ENCODE measurements around the gene SMIM38. TPM values are rescaled to one million over a fixed set of nuclear protein-coding genes. Genes with fewer than 3 reads are reported as not detected.

The SMIM38 gene
- total and polyA plus RNA-seq, 2 of the 4 experiments (the other 2 are of a cell fraction) = under 0.01 to 0.05 TPM

DNA sequence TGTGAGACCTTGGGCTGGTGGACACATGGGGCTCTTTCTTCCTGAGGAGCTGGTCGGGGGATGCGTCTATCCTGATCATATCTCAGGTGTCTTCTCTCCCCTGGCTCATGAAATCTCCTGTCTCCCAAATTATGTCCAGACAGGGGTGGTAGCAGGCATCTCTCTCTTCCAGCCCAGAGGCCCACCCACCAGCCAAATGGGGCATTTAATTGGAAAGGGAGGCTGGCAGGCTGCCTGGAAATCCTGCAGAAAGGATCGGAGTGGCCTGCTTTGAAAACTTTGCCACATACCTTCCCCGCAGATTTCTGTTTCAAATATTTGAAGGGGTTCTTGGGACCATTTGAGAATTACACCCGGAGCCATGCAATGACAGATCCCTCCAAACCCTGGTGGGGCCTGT, 37.4 kb downstream of the SMIM38 start:
- H3K9me3 ChIP-seq (ENCODE audit: control insufficient read depth, insufficient read depth, low read length) = peaks cover 3% of the 10 kb centered on the region; the same call in 1 of the 2 replicates
- H3K4me3 ChIP-seq (ENCODE audit: insufficient read depth, low read depth, low read length) = no peak overlapping the region
- no peak overlapping the region for H2AK5ac ChIP-seq (ENCODE audit: low read depth, low read length)
- no peaks in the 10 kb centered on the region for H4K20me1 ChIP-seq (ENCODE audit: insufficient read depth, low read length)
- no peak overlapping the region for H3K14ac ChIP-seq (replicated peaks; ENCODE audit: low read depth, low read length)
- no peak overlapping the region for H2BK15ac ChIP-seq (ENCODE audit: low read depth, low read length)
- H3K18ac ChIP-seq (ENCODE audit: low read depth, low read length) = no peak overlapping the region
- no peak overlapping the region for H3K23ac ChIP-seq (ENCODE audit: low read depth, low read length)
- H3K36me3 ChIP-seq (ENCODE audit: control insufficient read depth, insufficient read depth, low read length) = no peaks in the 10 kb centered on the region
- no peak overlapping the region for H2AK9ac ChIP-seq (replicated peaks; ENCODE audit: low read depth, low read length, poor library complexity)
- no peaks in the 10 kb centered on the region for H3K9me1 ChIP-seq (ENCODE audit: insufficient read depth, low read length)
- H3K27ac ChIP-seq (ENCODE audit: insufficient read depth, low read length) = no peak overlapping the region
- H3K4me1 ChIP-seq (ENCODE audit: control insufficient read depth, insufficient read depth, low read length) = 0 out of 2 replicates have a peak, but pooled peaks cover 2% of the 10 kb centered on the region
- H3K56ac ChIP-seq (ENCODE audit: extremely low read depth, insufficient read depth, low read length) = no peak overlapping the region
- in situ Hi-C loops (cut with MboI; ENCODE audit: low sequenced_read_pairs) = no loop called here
- ATAC-seq (ENCODE audit: low read depth) (no peak), DNase-seq (no peak)
- H3K4me2 ChIP-seq (ENCODE audit: low read depth, low read length) = no peak overlapping the region
- no peak overlapping the region for H2BK20ac ChIP-seq (ENCODE audit: low read depth, low read length)
- peaks cover 20% of the 10 kb centered on the region for H3K27me3 ChIP-seq (ENCODE audit: control insufficient read depth, insufficient read depth, low read length)
- H3K9ac ChIP-seq (ENCODE audit: low read depth, low read length) = no peak overlapping the region
- H3K79me1 ChIP-seq (ENCODE audit: low read depth in 1 of 2, low read length in 2 of 2) = no peaks in the 10 kb centered on the region
- no peak overlapping the region for H2AFZ ChIP-seq (replicated peaks; ENCODE audit: low read length, poor library complexity)
- no peak overlapping the region for H4K91ac ChIP-seq (ENCODE audit: insufficient read depth, low read depth, low read length)
- intact Hi-C loops (cut with micrococcal nuclease) = no loop called here
- dilution Hi-C loops (cut with HindIII; ENCODE audit: low sequenced_read_pairs, unreplicated experiment) = no loop called here
- no TSS peak for BruUV-seq (replicated peaks)
- no peak overlapping the region for H2BK120ac ChIP-seq (ENCODE audit: low read depth, low read length)
- ChIA-PET CTCF (no interaction called here), POLR2A (ENCODE audit: unreplicated experiment) (no interaction called here)
- TF ChIP-seq RAD21 (IDR thresholded peaks at IDR 0.05; ENCODE audit: low read length) = no peak
- no peak for TF ChIP-seq FOS (IDR thresholded peaks at IDR 0.05; ENCODE audit: low read depth, low read length)
- TF ChIP-seq NFE2L2 (IDR thresholded peaks at IDR 0.05; ENCODE audit: low read depth, low read length) = no peak
- no peak overlapping the region for H4K5ac ChIP-seq (ENCODE audit: low read depth, low read length)
- no peak overlapping the region for H4K8ac ChIP-seq (ENCODE audit: low read depth in 2 of 2, low read length in 2 of 2)
- WGBS, 2 experiments (ENCODE audit: extremely low coverage in 2 of 2, insufficient read length in 1 of 2) = no CpG with 5 or more reads among the region's 5 CpGs
- no peak overlapping the region for H2BK5ac ChIP-seq (ENCODE audit: low read depth, low read length, poor library complexity, severe bottlenecking)
- no peak overlapping the region for H3K4ac ChIP-seq (ENCODE audit: low read depth, low read length)

All from IMR-90 (cell line).